IPS DF 6.9 (cell line): ENCODE data around the gene CCDC154.

Experiments used
- DNase-seq: peaks from one replicate; pipeline ENCODE4 v3.0.0-alpha.2; 2013; ENCODE audit warnings: low read depth, low spot score
- H3K27ac ChIP-seq: one replicate; pipeline ENCODE4 v1.5.1; 2013; ENCODE audit warnings: low read length, control low read depth
- H3K27me3 ChIP-seq: 2 replicates; pipeline ENCODE4 v1.6.1; 2013; ENCODE audit warnings: mild to moderate bottlenecking, low read length; ENCODE audit not compliant: control insufficient read depth, insufficient read depth
- H3K36me3 ChIP-seq: 2 replicates; pipeline ENCODE4 v1.6.1; 2013; ENCODE audit warnings: low read length; ENCODE audit not compliant: control insufficient read depth, insufficient read depth
- H3K4me1 ChIP-seq: 2 replicates; pipeline ENCODE4 v1.6.1; 2013; ENCODE audit warnings: low read length; ENCODE audit not compliant: control insufficient read depth, insufficient read depth
- H3K4me3 ChIP-seq: 2 replicates; pipeline ENCODE4 v1.5.1; 2013; ENCODE audit warnings: mild to moderate bottlenecking, low read length
- H3K9me3 ChIP-seq: 2 replicates; pipeline ENCODE4 v1.6.1; 2013; ENCODE audit warnings: low read length, inconsistent platforms; ENCODE audit not compliant: control insufficient read depth, insufficient read depth
- WGBS: extraction: QIAGEN DNeasy Blood & Tissue Kit; methylation state at CpG from one replicate; pipeline ENCODE4 v1.1.7; 2013; ENCODE audit warnings: mixed read lengths, missing lambda C conversion rate; ENCODE audit not compliant: insufficient read length, insufficient coverage; 5-methylcytosine and 5-hydroxymethylcytosine counted together

Gene CCDC154

DNA sequence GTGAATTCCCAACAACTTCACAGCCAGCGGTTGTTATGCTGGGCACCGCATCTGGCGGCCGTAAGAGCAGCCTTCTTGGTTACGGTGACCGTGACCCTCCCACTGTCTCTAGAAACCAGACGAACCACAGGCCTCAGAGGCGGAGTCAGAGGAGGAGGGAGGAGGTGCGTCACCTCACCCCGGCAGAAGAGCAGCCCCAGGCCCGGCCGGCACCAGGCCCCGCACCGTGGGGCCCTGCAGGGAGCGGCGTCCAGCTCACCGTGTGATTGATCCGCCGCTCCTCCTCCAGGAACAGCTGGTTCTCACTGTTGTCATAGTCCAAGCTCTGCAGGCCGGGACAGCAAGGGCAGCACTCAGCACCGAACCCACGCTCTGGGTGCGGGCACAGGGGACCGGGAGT lies 16.8 kb upstream of the CCDC154 start:
- no peak overlapping the region for H3K27ac ChIP-seq
- DNase-seq, result no peak
- H3K27me3 ChIP-seq, result no peaks in the 10 kb centered on the region
- H3K9me3 ChIP-seq, result no peaks in the 10 kb centered on the region
- H3K4me1 ChIP-seq, result no peaks in the 10 kb centered on the region
- no peak overlapping the region for H3K4me3 ChIP-seq
- WGBS, result no CpG with 5 or more reads among the region's 24 CpGs
- peaks cover 19% of the 10 kb centered on the region for H3K36me3 ChIP-seq

GRCh38 chr16:1460602-1461138 lies 16.3 kb upstream of the CCDC154 start:
- Histone ChIP-seq H3K27me3 (no peaks in the 10 kb centered on the region), H3K4me1 (no peaks in the 10 kb centered on the region), H3K4me3 (no peak overlapping the region), H3K27ac (no peak overlapping the region), H3K9me3 (no peaks in the 10 kb centered on the region), H3K36me3 (peaks cover 19% of the 10 kb centered on the region)
- WGBS, result no CpG with 5 or more reads among the region's 30 CpGs
- no peak for DNase-seq

DNA sequence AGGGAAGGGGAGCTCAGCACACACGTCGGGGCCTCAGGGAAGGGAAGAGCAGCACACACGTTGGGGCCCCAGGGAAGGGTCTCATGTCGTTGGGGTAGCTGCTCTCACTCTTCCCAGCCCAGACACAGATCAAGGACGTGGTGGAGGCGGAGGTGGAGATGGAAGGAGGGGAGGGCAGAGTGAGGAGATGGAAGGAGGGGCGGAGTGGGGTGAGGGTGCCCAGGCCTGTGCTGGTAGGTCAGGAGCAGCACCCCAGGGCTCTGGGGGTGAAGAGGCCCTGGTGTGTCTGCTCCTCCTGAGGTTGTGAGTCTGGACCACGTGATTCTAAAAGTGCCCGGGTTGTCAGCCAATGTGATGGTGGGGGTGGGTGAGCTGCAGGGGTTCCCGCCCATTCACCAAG lies 15.6 kb upstream of the CCDC154 start:
- Histone ChIP-seq H3K4me3 (no peak overlapping the region), H3K9me3 (no peaks in the 10 kb centered on the region), H3K27ac (no peak overlapping the region), H3K27me3 (no peaks in the 10 kb centered on the region), H3K36me3 (peaks cover 26% of the 10 kb centered on the region), H3K4me1 (no peaks in the 10 kb centered on the region)
- DNase-seq, result no peak
- no CpG with 5 or more reads among the region's 10 CpGs for WGBS

DNA sequence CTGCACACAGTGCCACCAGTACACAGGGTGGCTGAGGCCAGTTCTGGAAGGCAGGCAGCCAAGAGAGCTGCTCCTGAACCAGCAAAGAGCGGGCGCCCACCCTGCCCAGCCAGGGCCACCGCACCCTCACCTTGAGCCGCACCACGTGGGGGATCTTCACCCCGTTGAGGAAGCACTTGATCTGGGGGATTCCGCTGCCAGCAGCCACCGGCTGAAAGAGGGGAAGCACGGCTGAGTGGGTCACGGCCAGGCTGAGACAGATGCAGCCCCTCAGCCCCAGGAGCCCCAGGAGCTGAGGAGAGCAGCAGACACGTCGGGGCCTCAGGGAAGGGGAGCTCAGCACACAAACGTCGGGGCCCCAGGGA lies 14.6 kb upstream of the CCDC154 start:
- Histone ChIP-seq H3K4me3 (no peak overlapping the region), H3K9me3 (no peaks in the 10 kb centered on the region), H3K4me1 (no peaks in the 10 kb centered on the region), H3K27me3 (no peaks in the 10 kb centered on the region), H3K36me3 (peaks cover 33% of the 10 kb centered on the region), H3K27ac (no peak overlapping the region)
- WGBS, result no CpG with 5 or more reads among the region's 14 CpGs
- DNase-seq, result no peak

GRCh38 chr16:1458336-1458976 lies 14.1 kb upstream of the CCDC154 start:
- DNase-seq, result no peak
- no peak overlapping the region for H3K27ac ChIP-seq
- no CpG with 5 or more reads among the region's 26 CpGs for WGBS
- peaks cover 37% of the 10 kb centered on the region for H3K36me3 ChIP-seq
- no peak overlapping the region for H3K4me3 ChIP-seq
- H3K9me3 ChIP-seq, result no peaks in the 10 kb centered on the region
- H3K27me3 ChIP-seq, result no peaks in the 10 kb centered on the region
- H3K4me1 ChIP-seq, result no peaks in the 10 kb centered on the region

DNA sequence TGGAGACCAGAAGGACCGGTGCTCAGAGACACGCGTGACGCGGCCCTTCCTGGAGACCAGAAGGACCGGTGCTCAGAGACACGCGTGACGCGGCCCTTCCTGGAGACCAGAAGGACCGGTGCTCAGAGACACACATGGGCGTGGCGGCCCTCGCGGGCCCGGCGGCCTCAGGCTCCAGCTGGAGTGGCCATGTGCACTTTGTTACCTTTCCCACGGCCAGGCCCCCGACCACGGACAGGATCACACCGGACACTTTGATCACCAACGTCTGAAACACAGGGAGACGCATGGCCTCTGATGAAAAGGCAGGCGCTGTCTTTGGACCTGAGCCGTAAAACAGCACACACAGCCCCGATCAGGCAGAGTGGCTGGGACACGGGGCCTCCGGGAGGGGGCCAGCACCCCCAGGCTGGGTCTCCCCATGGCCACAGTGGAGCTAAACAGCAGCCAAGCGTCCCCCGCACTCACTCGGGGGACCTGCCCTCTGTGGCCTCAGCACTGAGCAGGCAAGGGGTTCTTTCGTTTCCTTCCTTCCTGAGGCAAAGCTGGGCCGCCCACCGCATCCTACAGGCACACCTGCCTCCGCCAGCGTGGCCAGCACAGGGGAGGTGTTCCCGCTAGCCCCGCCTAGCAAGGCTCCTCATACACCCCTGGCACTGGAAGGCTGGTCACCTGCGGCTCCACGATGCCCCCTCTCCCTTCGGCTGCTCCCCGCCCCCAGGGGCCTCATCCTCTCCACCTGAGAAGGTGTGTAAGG lies 13.3 kb upstream of the CCDC154 start:
- Histone ChIP-seq H3K4me1 (no peaks in the 10 kb centered on the region), H3K36me3 (peaks cover 38% of the 10 kb centered on the region), H3K27me3 (no peaks in the 10 kb centered on the region), H3K27ac (no peak overlapping the region), H3K4me3 (no peak overlapping the region), H3K9me3 (no peaks in the 10 kb centered on the region)
- no CpG with 5 or more reads among the region's 42 CpGs for WGBS
- no peak for DNase-seq

DNA sequence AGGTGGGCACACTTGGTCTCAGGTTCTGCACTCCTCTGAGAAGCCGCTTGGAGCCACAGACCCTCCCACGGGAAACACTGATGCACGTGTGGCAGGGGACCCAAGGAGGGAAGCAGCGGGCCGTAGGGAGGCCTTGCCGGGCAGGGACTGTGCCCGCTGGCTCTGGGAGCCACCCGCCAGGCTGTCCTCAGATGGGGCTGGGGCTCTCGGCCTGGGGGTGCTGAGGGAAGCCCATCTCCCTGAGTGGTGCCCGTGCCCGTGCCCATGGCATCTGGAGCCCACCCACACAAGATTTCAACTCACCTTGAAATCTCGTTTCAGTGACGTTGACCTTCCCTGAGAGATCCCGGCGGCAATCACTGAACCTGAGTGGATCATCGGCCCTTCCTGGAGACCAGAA lies 12.6 kb upstream of the CCDC154 start:
- Histone ChIP-seq H3K9me3 (no peaks in the 10 kb centered on the region), H3K27me3 (no peaks in the 10 kb centered on the region), H3K36me3 (peaks cover 45% of the 10 kb centered on the region), H3K27ac (no peak overlapping the region), H3K4me3 (no peak overlapping the region), H3K4me1 (no peaks in the 10 kb centered on the region)
- no CpG with 5 or more reads among the region's 16 CpGs for WGBS
- no peak for DNase-seq

- no peak overlapping the region for H3K27ac ChIP-seq
- no peaks in the 10 kb centered on the region for H3K27me3 ChIP-seq
- H3K4me3 ChIP-seq, result no peak overlapping the region
- H3K36me3 ChIP-seq, result peaks cover 44% of the 10 kb centered on the region
- no peaks in the 10 kb centered on the region for H3K4me1 ChIP-seq
- no peak for DNase-seq
- H3K9me3 ChIP-seq, result no peaks in the 10 kb centered on the region
- no CpG with 5 or more reads among the region's 41 CpGs for WGBS
Measured at GRCh38 chr16:1455190-1456171, 11.1 kb upstream of the CCDC154 start.

- Histone ChIP-seq H3K36me3 (peaks cover 40% of the 10 kb centered on the region), H3K27ac (no peak overlapping the region), H3K4me1 (no peaks in the 10 kb centered on the region), H3K4me3 (no peak overlapping the region), H3K27me3 (no peaks in the 10 kb centered on the region), H3K9me3 (no peaks in the 10 kb centered on the region)
- DNase-seq, result no peak
- no CpG with 5 or more reads among the region's 17 CpGs for WGBS
Measured at GRCh38 chr16:1454561-1454960, 10.2 kb upstream of the CCDC154 start.

GRCh38 chr16:1453316-1453715 lies 9.0 kb upstream of the CCDC154 start:
- Histone ChIP-seq H3K27me3 (no peaks in the 10 kb centered on the region), H3K27ac (no peak overlapping the region), H3K4me3 (no peak overlapping the region), H3K36me3 (peaks cover 45% of the 10 kb centered on the region), H3K4me1 (no peaks in the 10 kb centered on the region), H3K9me3 (no peaks in the 10 kb centered on the region)
- DNase-seq, result no peak
- whole genome bisulfite sequencing, result no CpG with 5 or more reads among the region's 19 CpGs
